GM18909 (cell line): ENCODE data around the gene NNT.
"Not testable (repeated sequence)": the region's sequence is repeated elsewhere in the genome, so short reads cannot be mapped to it uniquely, and the experiment has no call there.

ENCODE experiments used
- ATAC-seq: cut with Tn5 transposase; IDR thresholded peaks from one replicate; pipeline ENCODE4 v1.9.1; 2021; ENCODE audit warnings: mild to moderate bottlenecking; ENCODE audit not compliant: unreplicated experiment, poor library complexity

Gene NNT

GRCh38 chr5:43602461-43603343 lies at the start of gene NNT:
Gene NNT (plus strand): TSS chr5:43603180. CDS start chr5:43609196, 6,016 bp downstream.
- ATAC-seq: peak; percentile 76

DNA sequence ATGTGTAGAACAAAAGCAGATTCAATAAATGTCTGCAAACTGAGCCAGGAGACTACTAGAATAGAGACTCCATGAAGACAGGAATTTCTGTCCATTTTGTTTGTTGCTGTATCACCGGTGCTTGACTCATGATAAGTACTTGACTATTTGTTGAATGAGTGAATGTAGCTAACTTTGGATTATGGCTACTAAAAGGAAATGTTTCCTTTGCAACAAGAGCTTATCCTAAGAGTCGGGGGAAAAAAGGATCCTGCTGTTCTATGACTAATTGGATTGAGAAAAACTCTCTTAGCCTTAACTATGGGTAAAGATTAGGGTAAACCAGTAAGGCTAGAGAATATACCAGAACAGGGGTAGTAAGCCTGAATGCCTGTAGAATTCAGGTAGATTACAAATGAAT lies 49.6 kb upstream of the NNT start:
- ATAC-seq: no peak

DNA sequence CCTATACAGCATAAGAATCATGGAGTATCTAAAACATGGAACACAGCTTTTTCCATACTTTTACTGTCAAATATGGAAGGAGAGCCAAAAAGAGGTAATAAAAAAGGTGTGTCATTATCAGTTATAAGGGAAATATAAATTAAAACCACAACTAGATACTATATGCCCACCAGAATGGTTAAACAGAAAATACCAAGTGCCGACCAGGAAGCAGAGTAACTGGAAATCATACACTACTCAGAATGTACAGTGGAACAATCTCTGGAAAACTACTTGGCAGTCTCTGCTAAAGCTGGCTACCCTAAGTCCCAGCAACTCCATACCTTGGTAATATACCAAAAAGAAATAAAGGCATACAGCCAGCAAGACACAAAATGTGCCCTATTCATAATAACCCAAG lies 48.5 kb upstream of the NNT start:
- ATAC-seq: no peak

DNA sequence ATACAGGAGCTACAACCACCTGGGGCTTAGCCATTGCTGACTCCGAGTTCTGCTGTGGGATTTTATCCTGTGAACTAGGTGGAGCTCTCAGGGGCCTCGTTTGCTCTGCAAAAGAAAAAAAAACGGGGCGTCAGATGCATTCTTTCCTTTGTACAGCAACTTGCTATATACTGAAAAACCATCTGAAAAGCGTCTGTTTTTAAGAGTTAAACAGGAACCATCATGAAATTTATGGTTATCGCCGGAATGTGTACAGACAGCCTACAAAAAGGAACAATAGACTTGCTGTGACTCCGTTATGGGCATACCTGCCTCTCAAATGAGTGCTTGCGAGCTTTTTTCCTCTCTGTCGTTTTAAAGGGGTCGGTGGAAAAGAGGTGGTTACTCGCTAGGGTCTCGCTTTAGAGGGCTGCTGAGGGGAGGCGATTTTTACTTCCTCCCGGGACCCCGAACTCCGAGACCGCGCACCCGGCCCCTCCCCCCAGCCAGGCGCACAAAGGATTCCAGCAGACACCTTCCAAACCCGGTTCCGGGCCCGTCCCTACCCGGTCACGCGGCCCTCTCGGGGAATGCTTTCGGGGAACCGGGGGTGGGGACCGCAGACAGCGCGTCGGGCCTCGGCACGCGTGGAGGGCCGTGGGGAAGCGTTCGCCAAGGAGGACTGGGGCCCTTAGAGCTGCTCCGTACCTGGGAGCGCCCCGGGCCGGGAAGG lies 46.9 kb upstream of the NNT start:
- peak; percentile 31 for ATAC-seq

GRCh38 chr5:43556607-43556856 lies 46.4 kb upstream of the NNT start:
- peak; percentile 92 for ATAC-seq

DNA sequence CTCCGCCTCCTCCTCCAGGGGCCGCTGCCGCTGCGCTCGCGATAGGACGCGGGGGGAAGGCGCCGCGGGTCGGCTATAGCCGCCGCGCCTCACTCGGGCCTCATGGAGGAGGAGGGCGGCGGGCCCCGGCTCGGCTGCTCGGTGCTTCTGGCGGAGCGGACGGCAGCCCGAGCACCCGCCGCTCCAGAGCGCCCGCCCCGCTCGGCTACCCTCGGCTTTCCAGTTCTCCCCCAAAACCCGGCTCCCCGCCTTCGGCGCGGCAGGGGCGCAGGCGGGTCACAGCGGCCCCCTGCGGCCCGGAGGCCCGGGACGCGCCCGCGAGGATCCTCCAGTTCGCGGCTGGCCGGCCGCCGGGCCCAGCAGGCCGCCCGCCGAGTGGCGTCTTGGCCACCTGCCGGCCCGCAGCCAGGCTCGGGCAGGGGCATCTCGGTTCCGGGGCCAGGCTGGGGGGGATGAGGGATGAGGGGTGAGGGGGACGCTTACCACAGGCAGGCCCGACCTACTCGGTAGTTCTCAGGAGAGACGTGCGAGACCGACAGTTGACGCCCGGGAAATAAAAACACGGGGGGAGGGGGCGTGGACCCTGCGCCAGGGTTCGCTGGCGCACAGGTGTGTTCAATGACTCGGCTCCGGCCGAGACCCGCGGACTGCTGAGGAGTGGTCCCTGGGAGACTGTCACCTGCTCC lies 46.0 kb upstream of the NNT start, which contains the start of gene PAIP1:
Gene PAIP1 (minus strand): TSS at position 221 of the 686 bp plus-strand sequence. CDS start 231 bp downstream, outside the sequence.
- ATAC-seq: peak; percentile 79

DNA sequence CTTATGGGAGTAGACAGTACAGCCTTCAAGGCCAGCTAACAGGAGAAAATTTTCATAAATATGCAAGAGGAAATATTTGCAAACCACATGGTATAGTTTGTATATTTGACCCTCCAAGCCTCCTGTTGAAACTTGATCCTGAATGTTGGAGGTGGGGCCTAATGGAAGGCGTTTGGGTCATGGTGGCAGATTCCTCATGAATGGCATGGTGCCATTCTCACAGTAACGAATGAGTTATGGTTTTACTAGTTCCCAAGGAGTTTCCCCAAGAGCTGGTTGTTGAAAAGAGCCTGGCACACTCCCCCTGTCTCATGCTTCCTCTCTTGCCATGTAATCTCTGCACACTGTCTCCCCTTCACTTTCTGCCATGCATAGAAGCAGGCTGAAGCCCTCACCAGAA lies 42.9 kb upstream of the NNT start:
- no peak for ATAC-seq

DNA sequence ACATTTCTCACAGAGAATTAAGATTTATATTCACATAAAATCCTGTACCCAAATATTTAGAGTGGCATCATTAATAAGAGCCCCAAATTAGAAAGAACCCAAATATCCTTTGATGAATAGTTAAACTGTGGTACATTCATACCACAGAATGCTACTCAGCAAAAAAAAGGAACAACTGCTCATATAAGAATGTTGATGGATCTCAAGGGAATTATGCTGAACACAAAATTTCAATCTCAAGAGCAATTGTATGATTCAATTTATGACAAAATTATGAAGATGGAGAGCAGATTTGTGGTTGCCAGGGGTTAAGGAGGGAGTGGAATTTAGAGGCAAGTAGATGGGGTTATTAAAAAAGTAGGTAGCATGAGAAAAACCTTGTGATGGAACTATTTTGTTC lies 41.6 kb upstream of the NNT start:
- ATAC-seq: no peak

DNA sequence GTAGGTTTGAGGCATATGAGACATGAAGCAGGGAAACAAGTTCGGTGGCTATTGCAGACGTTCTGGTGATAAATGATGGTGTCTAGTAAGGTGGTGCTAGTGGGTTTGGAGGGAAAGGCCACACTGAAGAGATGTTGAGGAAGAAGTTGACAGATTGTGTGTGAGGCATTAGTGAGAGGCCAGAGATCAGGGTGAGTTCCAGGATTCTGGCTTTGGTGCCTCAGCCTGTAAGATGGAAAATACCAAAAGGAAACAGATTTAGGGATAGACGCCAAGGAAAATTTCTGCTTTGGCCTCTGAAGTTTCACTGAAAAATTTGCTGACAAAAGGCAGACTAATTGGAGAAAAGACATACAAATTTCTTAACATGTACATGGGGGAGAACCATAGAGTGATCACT lies 39.7 kb upstream of the NNT start:
- no peak for ATAC-seq

- no peak for ATAC-seq
Measured at GRCh38 chr5:43564289-43564850, 38.6 kb upstream of the NNT start.

GRCh38 chr5:43565043-43565442 lies 37.9 kb upstream of the NNT start:
- ATAC-seq: no peak

DNA sequence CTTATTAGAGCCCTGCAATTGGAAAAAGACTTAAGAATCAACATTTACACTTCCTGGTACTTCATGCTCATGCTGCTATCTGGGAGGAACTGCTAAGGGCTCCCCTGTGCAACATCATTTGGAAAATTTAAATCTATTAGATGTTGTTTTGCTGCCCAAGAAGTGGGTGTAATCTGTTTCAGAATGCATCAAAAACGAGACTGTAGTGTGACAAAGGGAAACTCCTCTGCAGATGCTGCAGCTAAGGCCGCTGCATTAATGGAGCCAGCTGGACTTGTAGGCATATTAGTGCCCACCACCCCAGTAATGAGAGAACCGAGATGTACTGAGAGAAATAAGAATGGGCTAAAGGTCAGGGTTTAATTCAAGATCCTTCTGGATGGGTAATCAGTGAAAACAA lies 35.0 kb upstream of the NNT start:
- ATAC-seq: no peak

DNA sequence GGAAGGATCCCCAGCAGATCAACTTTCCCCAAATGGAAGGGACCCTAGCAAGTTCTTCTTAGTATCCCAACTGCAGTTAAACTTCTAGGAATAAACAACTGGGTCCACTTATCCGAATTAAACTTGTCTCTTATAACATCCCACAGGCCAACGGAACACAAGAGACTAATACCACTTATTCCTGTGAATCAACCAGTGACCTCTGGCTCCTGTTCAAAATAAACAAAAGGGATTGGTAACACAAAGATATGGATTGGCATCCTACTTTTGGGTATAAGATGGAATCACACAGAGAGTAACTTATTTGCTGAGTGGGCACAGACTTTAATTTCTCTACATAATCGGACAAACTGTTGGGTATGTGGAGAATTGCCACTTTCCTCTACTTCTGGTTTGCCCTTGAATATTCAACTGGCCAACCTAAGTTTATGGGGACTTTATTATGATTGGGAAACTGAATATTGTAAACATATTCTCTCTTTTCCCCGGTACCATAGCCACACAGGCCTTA lies 33.7 kb upstream of the NNT start:
- no peak for ATAC-seq

DNA sequence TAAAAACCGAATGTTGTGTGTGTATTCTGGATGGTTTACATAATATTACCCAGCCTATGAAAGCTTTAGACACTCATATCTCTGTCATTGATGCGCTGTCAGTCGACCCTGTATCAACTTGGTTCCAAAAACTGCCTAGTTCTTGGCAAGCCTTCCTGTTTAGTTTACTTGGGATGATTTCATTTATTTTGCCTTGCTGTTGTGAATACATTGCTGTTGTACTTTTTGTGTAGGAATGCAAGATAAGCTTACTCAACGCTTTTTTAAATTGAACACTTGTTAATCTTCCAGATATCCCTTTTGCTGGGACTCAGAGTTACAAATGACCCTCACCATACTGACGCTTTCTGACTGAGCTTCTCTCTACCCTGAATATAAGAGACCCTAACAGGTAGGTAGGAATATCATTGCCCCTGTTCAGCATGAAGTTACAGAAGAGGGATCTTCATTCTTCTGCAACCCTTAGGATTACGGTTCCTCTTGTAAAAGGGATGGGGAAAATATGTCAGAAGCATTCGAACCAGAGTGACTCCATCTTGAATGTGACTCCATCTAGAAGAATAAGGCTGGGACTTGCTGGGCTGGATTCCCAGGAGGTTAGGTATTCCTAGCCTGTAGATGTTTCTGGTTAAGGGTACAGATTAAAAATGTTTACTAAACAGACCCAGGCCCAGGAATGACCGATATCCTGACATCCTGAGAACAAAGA lies 32.4 kb upstream of the NNT start:
- ATAC-seq: no peak

DNA sequence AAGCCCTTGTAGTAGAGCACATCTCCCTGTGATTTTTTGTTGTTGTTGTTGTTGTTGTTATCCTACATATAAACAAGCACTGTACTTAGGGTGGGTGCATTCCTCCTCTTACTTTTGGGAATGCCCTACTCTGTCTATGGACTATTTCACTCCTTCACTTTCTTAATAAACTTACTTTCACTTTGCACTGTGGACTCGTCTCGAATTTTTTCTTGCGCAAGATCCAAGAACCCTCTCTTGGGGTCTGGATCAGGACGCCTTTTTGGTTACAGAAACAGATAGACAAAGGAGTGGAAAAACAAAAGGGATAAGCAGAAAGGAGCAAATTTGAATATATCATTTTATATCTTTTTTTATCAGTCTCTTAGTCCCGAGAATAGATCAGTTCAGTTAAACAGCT lies 31.7 kb upstream of the NNT start:
- no peak for ATAC-seq

DNA sequence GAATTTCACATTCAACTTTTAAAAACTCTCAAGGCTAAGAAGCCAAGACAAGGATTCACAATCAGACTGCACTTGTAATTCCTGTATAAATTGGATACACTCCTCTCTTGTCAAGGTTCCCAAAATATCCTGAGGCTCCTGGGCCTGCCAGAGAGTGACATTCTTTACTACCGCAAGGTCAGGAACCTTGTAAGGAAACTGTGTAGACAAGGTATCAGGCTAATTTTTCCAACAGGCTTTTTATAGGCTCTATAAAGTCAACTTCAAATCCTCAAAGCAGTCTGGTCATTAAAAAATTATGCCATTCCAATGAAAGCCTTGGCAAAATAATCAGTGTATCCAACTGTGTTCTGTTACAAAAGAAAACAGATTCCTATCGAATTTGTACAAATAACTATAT lies 30.6 kb upstream of the NNT start:
- ATAC-seq: no peak

GRCh38 chr5:43573058-43573457 lies 29.9 kb upstream of the NNT start:
- ATAC-seq: no peak

GRCh38 chr5:43580402-43581210 lies 22.4 kb upstream of the NNT start:
- not testable (repeated sequence) for ATAC-seq

GRCh38 chr5:43581398-43581797 lies 21.6 kb upstream of the NNT start:
- no peak for ATAC-seq
